A204.1 (cell line): ENCODE measurements around the gene FAM117A.

Experiments used
- FAIRE-seq: peaks from 2 replicates; lab custom pipeline; 2012; peaks lifted over from hg19 to GRCh38; lab: Jason Lieb, UNC

FAM117A gene

GRCh38 chr17:49707608-49708514 lies 56.1 kb downstream of the FAM117A start, which contains the start of gene SLC35B1:
TSS of gene SLC35B1 (minus strand) at chr17:49707964. CDS start at chr17:49707833, 131 bp downstream.
- peak; percentile 97 for FAIRE-seq

GRCh38 chr17:49707246-49707607 lies 56.7 kb downstream of the FAM117A start:
- no peak for FAIRE-seq

- FAIRE-seq: no peak
These were observed 58.7 kb downstream of the FAM117A start for GRCh38 chr17:49705254-49705653.

- peak; percentile 9 for FAIRE-seq
These were observed 60.2 kb downstream of the FAM117A start for GRCh38 chr17:49703557-49704277.

GRCh38 chr17:49700960-49701359 lies 63.0 kb downstream of the FAM117A start:
- no peak for FAIRE-seq

GRCh38 chr17:49699966-49700575 lies 63.9 kb downstream of the FAM117A start:
- FAIRE-seq: no peak

- FAIRE-seq: no peak
These were observed 65.9 kb downstream of the FAM117A start for GRCh38 chr17:49698005-49698404.

GRCh38 chr17:49696233-49696761 lies 67.6 kb downstream of the FAM117A start:
- no peak for FAIRE-seq

GRCh38 chr17:49695698-49696232 lies 68.2 kb downstream of the FAM117A start:
- no peak for FAIRE-seq

GRCh38 chr17:49694847-49695697 lies 68.9 kb downstream of the FAM117A start:
- no peak for FAIRE-seq

GRCh38 chr17:49692751-49693150 lies 71.2 kb downstream of the FAM117A start:
- FAIRE-seq: no peak

GRCh38 chr17:49691677-49692191 lies 72.2 kb downstream of the FAM117A start:
- no peak for FAIRE-seq

GRCh38 chr17:49691086-49691676 lies 72.8 kb downstream of the FAM117A start:
- no peak for FAIRE-seq

GRCh38 chr17:49690256-49690655 lies 73.7 kb downstream of the FAM117A start:
- FAIRE-seq: no peak

- FAIRE-seq: no peak
These were observed 75.1 kb downstream of the FAM117A start for GRCh38 chr17:49688848-49689247.

GRCh38 chr17:49687878-49688491 lies 75.9 kb downstream of the FAM117A start:
- no peak for FAIRE-seq

- no peak for FAIRE-seq
These were observed 82.6 kb downstream of the FAM117A start for GRCh38 chr17:49681106-49681979.

GRCh38 chr17:49680314-49680713 lies 83.6 kb downstream of the FAM117A start:
- no peak for FAIRE-seq
